ENCODE results near the gene FOXP4. TPM values are rescaled to one million over a fixed set of nuclear protein-coding genes. Genes with fewer than 3 reads are reported as not detected.

Gene FOXP4
- total and polyA plus RNA-seq, 4 donors = 2.5 to 16.0 (median 4.3) TPM

- H3K9ac ChIP-seq (ENCODE audit: low read depth in 1 of 2, low read length in 2 of 2) = no peak overlapping the region
- TF ChIP-seq HNF4G (IDR thresholded peaks at IDR 0.05) (no peak), ATF3 (IDR thresholded peaks at IDR 0.05) (no peak), YY1 (IDR thresholded peaks at IDR 0.05) (no peak), SP1 (IDR thresholded peaks at IDR 0.05) (no peak), FOXA1 (IDR thresholded peaks at IDR 0.05) (no peak), ZBTB33 (IDR thresholded peaks at IDR 0.05) (no peak), GABPA (IDR thresholded peaks at IDR 0.05 in 1 of 2, conservative IDR thresholded peaks at IDR 0.05 in 1 of 2) (no peak), JUND (IDR thresholded peaks at IDR 0.05) (no peak), FOXA2 (IDR thresholded peaks at IDR 0.05) (no peak), RAD21 (IDR thresholded peaks at IDR 0.05) (no peak), RXRA (IDR thresholded peaks at IDR 0.05) (no peak), CTCF (IDR thresholded peaks at IDR 0.05; ENCODE audit: low read depth, low read length, missing input control) (no peak), EGR1 (IDR thresholded peaks at IDR 0.05; ENCODE audit: low read depth in 2 of 2) (no peak)
- H3K4me1 ChIP-seq (ENCODE audit: control insufficient read depth in 4 of 4, insufficient read depth in 4 of 4, low read length in 3 of 4) = no peaks in the 10 kb centered on the region
- H3K27ac ChIP-seq (ENCODE audit: low read depth in 1 of 2, low read length in 2 of 2) = no peak overlapping the region
- 93% methylated on average over 19 of the region's 19 CpGs for WGBS
- H3K27me3 ChIP-seq (ENCODE audit: control insufficient read depth in 4 of 4, insufficient read depth in 4 of 4, low read length in 3 of 4) = no peaks in the 10 kb centered on the region
- no peaks in the 10 kb centered on the region for H3K9me3 ChIP-seq (ENCODE audit: control insufficient read depth in 4 of 4, low read length in 3 of 4)
- no peak for DNase-seq (ENCODE audit: low spot score)
- H3K4me3 ChIP-seq (ENCODE audit: low read depth in 1 of 3, low read length in 3 of 3) = no peak overlapping the region
- peaks cover 8 to 24% (median 12%) of the 10 kb centered on the region in 4 donors for H3K36me3 ChIP-seq (ENCODE audit: control insufficient read depth in 4 of 4, insufficient read depth in 3 of 4, low read depth in 1 of 4, low read length in 3 of 4)
Observed at GRCh38 chr6:41597246-41598000, 51.2 kb downstream of the FOXP4 start.

GRCh38 chr6:41598670-41599014, 52.5 kb downstream of the FOXP4 start:
- no peak overlapping the region for H3K4me3 ChIP-seq (ENCODE audit: low read depth in 1 of 3, low read length in 3 of 3)
- no peaks in the 10 kb centered on the region for H3K9me3 ChIP-seq (ENCODE audit: control insufficient read depth in 4 of 4, low read length in 3 of 4)
- WGBS = 94% methylated on average over 8 of the region's 8 CpGs
- H3K27ac ChIP-seq (ENCODE audit: low read depth in 1 of 2, low read length in 2 of 2) = no peak overlapping the region
- no peaks in the 10 kb centered on the region for H3K27me3 ChIP-seq (ENCODE audit: control insufficient read depth in 4 of 4, insufficient read depth in 4 of 4, low read length in 3 of 4)
- DNase-seq (ENCODE audit: low spot score) = no peak
- TF ChIP-seq TAF1 (conservative IDR thresholded peaks at IDR 0.05) (no peak), YY1 (IDR thresholded peaks at IDR 0.05) (no peak), HNF4A (conservative IDR thresholded peaks at IDR 0.05) (no peak), JUND (IDR thresholded peaks at IDR 0.05) (no peak), FOXA1 (IDR thresholded peaks at IDR 0.05) (no peak), CTCF (IDR thresholded peaks at IDR 0.05; ENCODE audit: low read depth, low read length, missing input control) (no peak), SP1 (IDR thresholded peaks at IDR 0.05) (no peak), FOXA2 (IDR thresholded peaks at IDR 0.05) (no peak)
- peaks cover 8 to 24% (median 12%) of the 10 kb centered on the region in 4 donors for H3K36me3 ChIP-seq (ENCODE audit: control insufficient read depth in 4 of 4, insufficient read depth in 3 of 4, low read depth in 1 of 4, low read length in 3 of 4)
- no peak overlapping the region for H3K9ac ChIP-seq (ENCODE audit: low read depth in 1 of 2, low read length in 2 of 2)
- peaks cover 0 to 5% (median 4%) of the 10 kb centered on the region in 4 donors for H3K4me1 ChIP-seq (ENCODE audit: control insufficient read depth in 4 of 4, insufficient read depth in 4 of 4, low read length in 3 of 4)

Data from liver (tissue), 9 donors.